MM.1S (cell line): Measurements from ENCODE around the gene NFYC.

ENCODE experiments used
- EZH2phosphoT487 ChIP-seq: fragments of 300-600 bp; sonication (generic); IDR thresholded peaks from 2 replicates; pipeline ENCODE4 v1.6.1; 2018; ENCODE audit warnings: antibody characterized with exemption, low read length
- TF ChIP-seq, protein P1 (sequence below): fragments of 300-600 bp; sonication (generic); IDR thresholded peaks from 2 replicates; pipeline ENCODE4 v1.5.1; 2016; ENCODE audit warnings: antibody characterized with exemption, low read length, mixed read lengths

- TF ChIP-seq, protein P1, sequence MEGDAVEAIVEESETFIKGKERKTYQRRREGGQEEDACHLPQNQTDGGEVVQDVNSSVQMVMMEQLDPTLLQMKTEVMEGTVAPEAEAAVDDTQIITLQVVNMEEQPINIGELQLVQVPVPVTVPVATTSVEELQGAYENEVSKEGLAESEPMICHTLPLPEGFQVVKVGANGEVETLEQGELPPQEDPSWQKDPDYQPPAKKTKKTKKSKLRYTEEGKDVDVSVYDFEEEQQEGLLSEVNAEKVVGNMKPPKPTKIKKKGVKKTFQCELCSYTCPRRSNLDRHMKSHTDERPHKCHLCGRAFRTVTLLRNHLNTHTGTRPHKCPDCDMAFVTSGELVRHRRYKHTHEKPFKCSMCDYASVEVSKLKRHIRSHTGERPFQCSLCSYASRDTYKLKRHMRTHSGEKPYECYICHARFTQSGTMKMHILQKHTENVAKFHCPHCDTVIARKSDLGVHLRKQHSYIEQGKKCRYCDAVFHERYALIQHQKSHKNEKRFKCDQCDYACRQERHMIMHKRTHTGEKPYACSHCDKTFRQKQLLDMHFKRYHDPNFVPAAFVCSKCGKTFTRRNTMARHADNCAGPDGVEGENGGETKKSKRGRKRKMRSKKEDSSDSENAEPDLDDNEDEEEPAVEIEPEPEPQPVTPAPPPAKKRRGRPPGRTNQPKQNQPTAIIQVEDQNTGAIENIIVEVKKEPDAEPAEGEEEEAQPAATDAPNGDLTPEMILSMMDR = no peak
- TF ChIP-seq EZH2phosphoT487 = no peak
Measured at GRCh38 chr1:40717955-40718354, 26.5 kb downstream of the NFYC start.
